ENCODE results near the gene AHDC1. TPM values are rescaled to one million over a fixed set of nuclear protein-coding genes. Genes with fewer than 3 reads are reported as not detected.

The AHDC1 gene
- polyA plus RNA-seq, 2 of the 4 experiments (the other 2 are of a cell fraction): 1.3 to 11.5 TPM

DNA sequence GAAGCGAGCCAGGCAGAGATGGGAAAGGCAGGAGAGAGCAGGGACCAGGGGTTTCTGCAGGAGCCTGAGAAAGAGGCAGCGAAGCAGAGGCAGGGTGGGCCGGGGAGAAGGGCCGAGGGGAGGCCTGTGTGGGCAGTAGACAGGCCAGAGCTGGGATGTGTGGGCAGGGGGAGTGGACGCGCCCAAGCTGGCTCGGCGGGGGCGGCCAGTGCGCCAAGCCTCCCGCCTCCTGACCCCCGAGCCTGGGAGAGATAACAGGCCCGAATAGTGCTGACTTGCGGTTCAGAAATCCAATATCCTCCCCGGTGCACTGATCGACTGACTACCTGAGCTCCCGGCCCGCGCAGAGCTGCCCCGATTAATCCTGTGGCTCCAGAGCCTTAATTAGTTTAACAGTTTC is 41.9 kb downstream of the AHDC1 start:
- H3K4me2 ChIP-seq: no peak overlapping the region
- FAIRE-seq (no peak), ATAC-seq (no peak), DNase-seq (ENCODE audit: low read depth in 1 of 2, low spot score in 1 of 2) (no peak)
- CTCF ChIA-PET: interaction anchor here (0.8 to 18.5 kb wide), 4 partner anchors 9 to 40 kb away, joined by 3 to 314 read pairs (median 8); partner anchors contain the start of gene AHDC1
- H3K4me1 ChIP-seq: peaks cover 79% of the 10 kb centered on the region
- peak overlapping the region; percentile 85; a peak in 5 of 6 replicates for H3K27ac ChIP-seq
- H3K4me3 ChIP-seq: no peak overlapping the region
- H3K9me3 ChIP-seq: no peaks in the 10 kb centered on the region
- no peak for TF ChIP-seq MYC (IDR thresholded peaks at IDR 0.05; ENCODE audit: borderline replicate concordance, low read length)
- TF ChIP-seq TFCP2L1 (CRISPR knock-in tag; IDR thresholded peaks at IDR 0.05): no peak
- no peak for TF ChIP-seq NR3C1 (IDR thresholded peaks at IDR 0.05)
- TF ChIP-seq MAFK (IDR thresholded peaks at IDR 0.05; ENCODE audit: partially characterized antibody): peak; percentile 47
- TF ChIP-seq POLR2AphosphoS2 (conservative IDR thresholded peaks at IDR 0.05; ENCODE audit: low read length): no peak
- TF ChIP-seq FOSB (CRISPR knock-in tag; IDR thresholded peaks at IDR 0.05): no peak
- POLR2A ChIA-PET: no interaction called here
- 94% methylated on average over 15 of the region's 20 CpGs for WGBS (ENCODE audit: missing lambda C conversion rate)

DNA sequence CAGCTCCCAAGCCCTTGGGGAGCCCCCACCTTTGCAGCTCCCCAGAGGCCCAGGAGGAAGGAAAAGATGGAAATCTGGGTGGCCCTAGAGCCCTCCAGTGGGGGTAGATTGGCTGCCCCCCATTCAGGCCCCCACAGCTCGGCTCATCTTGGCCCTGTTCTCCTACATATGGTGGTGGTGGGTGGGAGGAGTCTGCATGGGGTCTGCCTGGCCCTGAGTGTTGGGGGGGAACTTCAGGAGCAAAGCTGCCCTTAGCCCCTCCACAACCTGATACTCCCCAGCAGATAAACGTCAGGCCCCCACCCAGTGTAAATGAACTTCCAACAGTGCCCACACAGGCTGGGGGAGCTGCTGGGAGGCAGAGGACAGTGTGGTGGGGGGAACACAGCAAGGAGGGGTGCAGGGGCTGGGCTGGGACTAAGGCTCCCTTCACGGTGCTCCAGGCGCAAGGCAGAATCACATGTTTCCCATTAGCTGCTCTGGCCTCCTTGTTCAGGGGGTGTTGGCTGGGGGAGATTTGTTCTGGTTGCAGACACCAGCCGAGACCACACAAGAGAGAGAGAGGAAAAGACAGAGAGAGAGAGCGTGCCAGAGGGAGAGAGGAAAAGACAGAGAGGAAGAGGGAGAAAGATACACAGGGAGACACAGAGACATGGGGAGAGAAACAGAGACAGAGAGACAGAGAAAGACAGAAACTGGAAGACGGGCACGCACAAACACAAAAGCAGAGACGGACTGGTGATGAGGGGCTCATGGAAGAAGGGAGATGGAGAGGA is 42.6 kb downstream of the AHDC1 start:
- DNase-seq (ENCODE audit: low read depth in 1 of 2, low spot score in 1 of 2) (no peak), FAIRE-seq (no peak), ATAC-seq (no peak)
- Histone ChIP-seq H3K27ac (peak overlapping the region; percentile 85), H3K9me3 (no peaks in the 10 kb centered on the region), H3K4me3 (no peak overlapping the region), H3K4me1 (peaks cover 79% of the 10 kb centered on the region), H3K4me2 (no peak overlapping the region)
- 75% methylated on average over 6 of the region's 9 CpGs for WGBS (ENCODE audit: missing lambda C conversion rate)
- TF ChIP-seq BHLHE40 (IDR thresholded peaks at IDR 0.05; ENCODE audit: low read depth, low read length) (no peak), HOXB5 (CRISPR knock-in tag; IDR thresholded peaks at IDR 0.05) (no peak), JUN (IDR thresholded peaks at IDR 0.05) (no peak), CHD4 (IDR thresholded peaks at IDR 0.05; ENCODE audit: borderline replicate concordance) (no peak), CBX2 (IDR thresholded peaks at IDR 0.05; ENCODE audit: borderline replicate concordance, low read depth) (no peak), RFX5 (IDR thresholded peaks at IDR 0.05) (no peak), NR3C1 (IDR thresholded peaks at IDR 0.05) (no peak)
- TF ChIP-seq, protein P1, sequence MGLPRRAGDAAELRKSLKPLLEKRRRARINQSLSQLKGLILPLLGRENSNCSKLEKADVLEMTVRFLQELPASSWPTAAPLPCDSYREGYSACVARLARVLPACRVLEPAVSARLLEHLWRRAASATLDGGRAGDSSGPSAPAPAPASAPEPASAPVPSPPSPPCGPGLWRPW (IDR thresholded peaks at IDR 0.05): no peak
- TF ChIP-seq, protein P2, sequence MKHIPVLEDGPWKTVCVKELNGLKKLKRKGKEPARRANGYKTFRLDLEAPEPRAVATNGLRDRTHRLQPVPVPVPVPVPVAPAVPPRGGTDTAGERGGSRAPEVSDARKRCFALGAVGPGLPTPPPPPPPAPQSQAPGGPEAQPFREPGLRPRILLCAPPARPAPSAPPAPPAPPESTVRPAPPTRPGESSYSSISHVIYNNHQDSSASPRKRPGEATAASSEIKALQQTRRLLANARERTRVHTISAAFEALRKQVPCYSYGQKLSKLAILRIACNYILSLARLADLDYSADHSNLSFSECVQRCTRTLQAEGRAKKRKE (CRISPR knock-in tag; IDR thresholded peaks at IDR 0.05; ENCODE audit: low read depth): no peak
- TF ChIP-seq, protein P3, sequence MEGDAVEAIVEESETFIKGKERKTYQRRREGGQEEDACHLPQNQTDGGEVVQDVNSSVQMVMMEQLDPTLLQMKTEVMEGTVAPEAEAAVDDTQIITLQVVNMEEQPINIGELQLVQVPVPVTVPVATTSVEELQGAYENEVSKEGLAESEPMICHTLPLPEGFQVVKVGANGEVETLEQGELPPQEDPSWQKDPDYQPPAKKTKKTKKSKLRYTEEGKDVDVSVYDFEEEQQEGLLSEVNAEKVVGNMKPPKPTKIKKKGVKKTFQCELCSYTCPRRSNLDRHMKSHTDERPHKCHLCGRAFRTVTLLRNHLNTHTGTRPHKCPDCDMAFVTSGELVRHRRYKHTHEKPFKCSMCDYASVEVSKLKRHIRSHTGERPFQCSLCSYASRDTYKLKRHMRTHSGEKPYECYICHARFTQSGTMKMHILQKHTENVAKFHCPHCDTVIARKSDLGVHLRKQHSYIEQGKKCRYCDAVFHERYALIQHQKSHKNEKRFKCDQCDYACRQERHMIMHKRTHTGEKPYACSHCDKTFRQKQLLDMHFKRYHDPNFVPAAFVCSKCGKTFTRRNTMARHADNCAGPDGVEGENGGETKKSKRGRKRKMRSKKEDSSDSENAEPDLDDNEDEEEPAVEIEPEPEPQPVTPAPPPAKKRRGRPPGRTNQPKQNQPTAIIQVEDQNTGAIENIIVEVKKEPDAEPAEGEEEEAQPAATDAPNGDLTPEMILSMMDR (IDR thresholded peaks at IDR 0.05): no peak
- TF ChIP-seq, protein P4, sequence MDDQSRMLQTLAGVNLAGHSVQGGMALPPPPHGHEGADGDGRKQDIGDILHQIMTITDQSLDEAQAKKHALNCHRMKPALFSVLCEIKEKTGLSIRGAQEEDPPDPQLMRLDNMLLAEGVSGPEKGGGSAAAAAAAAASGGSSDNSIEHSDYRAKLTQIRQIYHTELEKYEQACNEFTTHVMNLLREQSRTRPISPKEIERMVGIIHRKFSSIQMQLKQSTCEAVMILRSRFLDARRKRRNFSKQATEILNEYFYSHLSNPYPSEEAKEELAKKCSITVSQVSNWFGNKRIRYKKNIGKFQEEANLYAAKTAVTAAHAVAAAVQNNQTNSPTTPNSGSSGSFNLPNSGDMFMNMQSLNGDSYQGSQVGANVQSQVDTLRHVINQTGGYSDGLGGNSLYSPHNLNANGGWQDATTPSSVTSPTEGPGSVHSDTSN (IDR thresholded peaks at IDR 0.05): no peak
- ChIA-PET POLR2A (no interaction called here), CTCF (interaction anchor here (0.8 to 18.5 kb wide), 4 partner anchors 8 to 40 kb away, joined by 3 to 314 read pairs (median 8); partner anchors contain the start of gene AHDC1)

DNA sequence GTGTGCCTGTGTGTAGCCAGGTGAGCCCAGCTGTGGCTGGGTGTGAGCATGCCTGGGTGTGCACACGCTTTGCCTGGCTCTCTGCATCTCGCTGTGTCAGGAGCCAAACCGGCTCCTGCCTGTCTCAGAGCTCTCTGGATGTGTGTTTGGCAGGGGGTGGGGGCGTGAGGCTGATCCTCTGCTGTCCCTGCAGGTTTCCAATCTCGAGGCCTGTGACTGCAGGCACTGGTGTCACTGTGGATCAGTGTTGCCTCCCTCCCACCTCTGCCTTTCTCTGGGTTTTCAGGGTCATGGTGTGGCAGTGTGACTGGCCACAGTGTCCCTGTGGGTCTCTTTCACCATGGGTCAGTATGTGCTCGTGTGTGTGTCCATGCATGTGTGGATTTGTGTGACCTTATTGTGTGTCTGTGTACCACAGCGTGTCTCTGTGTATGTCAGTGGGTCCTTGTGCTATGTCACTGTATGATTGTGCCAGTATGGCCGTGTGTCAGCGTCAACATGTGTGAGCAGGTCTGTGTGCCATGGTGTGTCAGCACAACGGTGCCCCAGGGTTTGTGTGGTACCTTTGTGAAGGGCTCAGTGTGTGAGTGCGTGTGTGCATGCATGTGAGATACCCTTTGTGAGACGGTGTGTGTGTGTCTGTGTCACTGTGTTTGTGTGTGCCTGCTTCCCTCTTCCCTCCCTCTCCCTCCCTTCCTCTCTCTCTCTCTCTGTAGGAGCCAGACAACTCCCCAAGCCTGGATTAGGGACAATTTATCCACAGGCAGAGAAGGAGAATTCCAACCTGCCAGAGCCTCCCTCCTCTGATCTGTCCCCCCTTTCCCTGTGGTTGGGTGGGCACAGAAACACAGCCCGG is 43.4 kb downstream of the AHDC1 start:
- CTCF ChIA-PET: interaction anchor here (1.1 to 18.5 kb wide), 6 partner anchors 9 to 203 kb away, joined by 3 to 314 read pairs (median 55); partner anchors contain the start of gene AHDC1
- ATAC-seq (no peak), FAIRE-seq (no peak), DNase-seq (ENCODE audit: low read depth in 1 of 2, low spot score in 1 of 2) (no peak)
- 77% methylated on average over 11 of the region's 13 CpGs for whole genome bisulfite sequencing (ENCODE audit: missing lambda C conversion rate)
- peak overlapping the region; percentile 85; a peak in 4 of 6 replicates for H3K27ac ChIP-seq
- no peak overlapping the region for H3K4me3 ChIP-seq
- no peaks in the 10 kb centered on the region for H3K9me3 ChIP-seq
- no peak overlapping the region for H3K4me2 ChIP-seq
- peaks cover 79% of the 10 kb centered on the region for H3K4me1 ChIP-seq
- POLR2A ChIA-PET: no interaction called here
- no peak for TF ChIP-seq ZFP36 (IDR thresholded peaks at IDR 0.05; ENCODE audit: borderline replicate concordance, partially characterized antibody)
- no peak for TF ChIP-seq SREBF2 (IDR thresholded peaks at IDR 0.05)
- TF ChIP-seq, protein P2 (CRISPR knock-in tag; IDR thresholded peaks at IDR 0.05; ENCODE audit: low read depth): no peak
- no peak for TF ChIP-seq HOXB5 (CRISPR knock-in tag; IDR thresholded peaks at IDR 0.05)
- no peak for TF ChIP-seq HOXB13 (CRISPR knock-in tag; IDR thresholded peaks at IDR 0.05; ENCODE audit: low read depth)
- no peak for TF ChIP-seq NPAS2 (CRISPR knock-in tag; IDR thresholded peaks at IDR 0.05; ENCODE audit: borderline replicate concordance)
- TF ChIP-seq TFCP2L1 (CRISPR knock-in tag; IDR thresholded peaks at IDR 0.05): no peak
- TF ChIP-seq, protein P3 (IDR thresholded peaks at IDR 0.05): no peak
- no peak for TF ChIP-seq FOSB (CRISPR knock-in tag; IDR thresholded peaks at IDR 0.05)

Measured in A549 (cell line).